ENCODE data around the gene COX4I1.

COX4I1 gene

GRCh38 chr16:85823328-85823920 is 23.9 kb downstream of the COX4I1 start:
- H3K4me3 ChIP-seq (ENCODE audit: low read depth, low read length): no peak overlapping the region
- TF ChIP-seq CTCF (IDR thresholded peaks at IDR 0.05; ENCODE audit: insufficient read depth, low read depth, low read length, missing control alignments): no peak
- DNase-seq (ENCODE audit: low read depth): no peak

GRCh38 chr16:85824161-85825135 is 25.0 kb downstream of the COX4I1 start:
- peak; percentile 26 for DNase-seq (ENCODE audit: low read depth)
- no peak overlapping the region for H3K4me3 ChIP-seq (ENCODE audit: low read depth, low read length)
- no peak for TF ChIP-seq CTCF (IDR thresholded peaks at IDR 0.05; ENCODE audit: insufficient read depth, low read depth, low read length, missing control alignments)

- no peak overlapping the region for H3K4me3 ChIP-seq (ENCODE audit: low read depth, low read length)
Measured at GRCh38 chr16:85825326-85825725, 25.8 kb downstream of the COX4I1 start.

GRCh38 chr16:85826686-85827247 is 27.3 kb downstream of the COX4I1 start:
- DNase-seq (ENCODE audit: low read depth): no peak
- no peak overlapping the region for H3K4me3 ChIP-seq (ENCODE audit: low read depth, low read length)
- no peak for TF ChIP-seq CTCF (IDR thresholded peaks at IDR 0.05; ENCODE audit: insufficient read depth, low read depth, low read length, missing control alignments)

More at GRCh38 chr16:85825326-85825725, 25.8 kb downstream of the COX4I1 start:
- peak; percentile 35 for TF ChIP-seq CTCF (IDR thresholded peaks at IDR 0.05; ENCODE audit: insufficient read depth, low read depth, low read length, missing control alignments)
- no peak for DNase-seq (ENCODE audit: low read depth)

GRCh38 chr16:85828166-85828565 is 28.7 kb downstream of the COX4I1 start:
- TF ChIP-seq CTCF (IDR thresholded peaks at IDR 0.05; ENCODE audit: insufficient read depth, low read depth, low read length, missing control alignments): no peak
- DNase-seq (ENCODE audit: low read depth): no peak
- no peak overlapping the region for H3K4me3 ChIP-seq (ENCODE audit: low read depth, low read length)

GRCh38 chr16:85829171-85829719 is 29.8 kb downstream of the COX4I1 start:
- H3K4me3 ChIP-seq (ENCODE audit: low read depth, low read length): no peak overlapping the region
- TF ChIP-seq CTCF (IDR thresholded peaks at IDR 0.05; ENCODE audit: insufficient read depth, low read depth, low read length, missing control alignments): no peak
- no peak for DNase-seq (ENCODE audit: low read depth)
